Measurements from ENCODE around the gene LIN52.

The LIN52 gene, protein sequence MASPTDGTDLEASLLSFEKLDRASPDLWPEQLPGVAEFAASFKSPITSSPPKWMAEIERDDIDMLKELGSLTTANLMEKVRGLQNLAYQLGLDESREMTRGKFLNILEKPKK

DNA sequence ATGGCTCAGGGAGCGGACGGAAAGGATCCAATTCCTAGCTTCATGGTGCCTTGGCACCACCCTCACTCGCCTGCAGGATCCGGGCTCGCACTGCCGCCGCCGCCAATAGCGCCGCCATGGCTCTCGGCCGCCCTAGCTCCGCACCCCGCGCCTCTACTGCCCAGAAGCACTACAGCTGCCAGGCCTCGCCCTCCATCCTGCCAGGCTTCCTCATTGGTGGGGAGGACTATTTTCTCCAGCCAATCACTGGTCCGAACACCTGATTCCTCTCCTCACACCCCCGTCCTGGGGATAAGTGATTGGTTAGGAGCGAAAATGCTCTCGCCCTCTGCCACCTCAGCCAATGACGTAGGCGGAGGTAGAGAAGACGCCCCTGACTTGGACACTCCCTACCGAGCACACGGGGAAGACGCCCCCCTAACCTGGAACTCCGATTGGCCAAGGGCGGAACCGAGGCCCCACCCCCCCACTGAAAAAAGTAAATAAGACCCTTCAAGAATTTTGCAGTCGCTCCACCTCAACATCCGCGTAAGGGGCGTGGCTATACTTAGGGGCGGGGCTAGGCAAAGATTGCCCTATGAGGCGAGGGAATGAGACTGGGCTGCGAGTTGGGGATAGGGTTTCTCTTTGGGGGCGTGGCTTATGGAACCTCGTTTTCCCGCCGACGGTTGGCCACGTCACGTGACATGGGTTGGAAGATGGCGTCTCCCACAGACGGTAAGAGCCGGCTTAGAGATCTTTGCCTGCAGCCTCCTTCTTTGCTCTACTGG, at the start of gene LIN52, which contains the start of gene ALDH6A1:
Gene LIN52 (plus strand): TSS at position 680 of the 770 bp plus-strand sequence. CDS start 19 bp downstream, at position 699.
Gene ALDH6A1 (minus strand): TSS at position 177 of the 770 bp plus-strand sequence. CDS start 59 bp downstream, at position 118.
- Histone ChIP-seq H3K9ac (peak within 1 kb of the TSS; percentile 78 to 90 (median 86)), H3K36me3 (no peaks in the 10 kb centered on the region), H3K27ac (peak within 1 kb of the TSS; percentile 21 to 89 (median 79); a peak in 21 of 22 replicates), H3K4me3 (peak within 1 kb of the TSS; percentile 74 to 89 (median 84)), H3K9me3 (replicated peaks in 1 of 11) (no peaks in the 10 kb centered on the region), H3K27me3 (no peaks in the 10 kb centered on the region), H4K20me1 (no peaks in the 10 kb centered on the region; a peak in 1 of 22 replicates), H3K4me2 (peak within 1 kb of the TSS; percentile 93 to 100 (median 97)), H3K4me1 (peaks cover 22 to 30% (median 25%) of the 10 kb centered on the region in 10 experiments)
- no peak for TF ChIP-seq Cebpa-rat (IDR thresholded peaks at IDR 0.05)

DNA sequence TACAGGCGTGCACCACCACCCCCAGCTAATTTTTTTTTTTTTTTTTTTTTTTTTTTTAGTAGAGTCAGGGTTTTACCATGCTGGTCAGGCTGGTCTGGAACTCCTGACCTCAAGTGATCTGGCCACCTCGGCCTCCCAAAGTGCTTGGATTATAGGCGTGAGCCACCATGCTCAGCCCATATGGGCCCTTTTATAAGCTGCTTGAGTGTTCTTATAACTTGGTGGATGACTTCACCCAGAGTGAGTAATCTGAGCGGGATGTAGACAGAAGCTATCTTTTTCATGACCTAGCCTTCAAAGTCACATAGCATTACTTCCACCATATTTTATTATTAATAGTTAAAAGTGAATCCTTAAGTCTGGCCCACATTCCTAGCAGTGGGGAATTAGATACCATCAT, 49.2 kb upstream of the LIN52 start:
- Histone ChIP-seq H3K9me3 (replicated peaks in 1 of 11) (no peaks in the 10 kb centered on the region), H3K36me3 (0 out of 22 replicates have a peak, but pooled peaks cover 0 to 5% (median 0%) of the 10 kb centered on the region in 11 experiments), H3K4me2 (no peak overlapping the region), H3K27ac (no peak overlapping the region), H3K9ac (no peak overlapping the region), H4K20me1 (no peaks in the 10 kb centered on the region), H3K4me1 (peaks cover 0 to 25% (median 7%) of the 10 kb centered on the region in 10 experiments; a peak in 12 of 20 replicates), H3K4me3 (no peak overlapping the region), H3K27me3 (no peaks in the 10 kb centered on the region)
- TF ChIP-seq Cebpa-rat (IDR thresholded peaks at IDR 0.05), result no peak

DNA sequence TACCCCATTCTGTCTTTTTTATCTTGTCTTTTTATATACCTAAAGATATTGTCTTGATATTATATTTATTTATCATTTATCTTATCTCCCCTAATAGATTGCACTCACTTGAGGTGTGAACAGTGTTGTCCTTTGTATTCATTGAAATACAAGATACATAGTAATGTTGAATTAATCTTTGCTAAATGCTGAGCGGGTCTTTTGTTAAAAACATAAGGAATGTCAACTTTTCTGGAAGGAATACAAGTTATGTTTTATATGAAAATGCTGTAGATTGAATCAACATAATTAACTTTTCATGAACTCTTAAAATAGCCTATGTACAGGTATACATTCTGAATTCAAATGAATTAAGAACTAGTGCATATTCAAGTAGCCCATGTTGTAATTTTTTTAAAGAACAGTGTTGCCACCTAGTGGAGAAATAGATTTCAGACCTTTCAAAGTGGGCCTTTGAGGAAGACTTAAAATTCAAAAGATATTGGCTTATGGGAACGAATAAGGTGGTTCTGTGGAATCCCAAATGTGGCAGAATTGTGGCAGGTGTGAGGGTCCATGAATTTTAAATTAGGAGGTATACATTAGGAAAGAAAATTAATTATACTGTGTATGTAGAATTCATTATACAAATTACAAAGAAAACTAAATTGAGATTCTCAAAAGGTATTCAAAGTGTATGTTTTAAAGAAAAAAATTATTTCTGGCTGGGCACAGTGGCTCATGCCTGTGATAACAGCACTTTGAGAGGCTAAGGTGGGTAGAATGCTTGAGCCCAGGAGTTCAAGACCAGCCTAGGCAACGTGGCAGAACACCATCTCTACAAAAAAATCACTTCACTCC, 46.5 kb upstream of the LIN52 start:
- H3K9ac ChIP-seq, result no peak overlapping the region

DNA sequence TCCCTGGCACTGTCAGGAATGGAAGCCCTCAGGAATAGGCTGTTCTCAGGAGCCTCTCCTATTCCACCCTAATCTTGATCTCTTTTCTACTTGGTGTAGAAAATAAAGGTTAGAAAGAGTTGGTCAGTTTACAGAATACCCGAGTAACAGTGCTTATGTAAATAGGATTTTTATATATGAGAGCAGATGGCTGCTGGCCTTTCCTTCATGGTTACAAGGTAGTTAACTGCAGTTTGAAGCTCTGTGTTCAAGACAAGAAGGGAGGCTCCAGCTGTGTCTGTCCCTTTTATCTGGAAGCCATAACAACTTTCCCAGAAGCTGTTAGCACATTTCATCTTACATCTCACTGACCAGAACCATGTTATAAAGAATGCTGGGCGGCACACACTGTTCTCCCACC, 42.5 kb upstream of the LIN52 start:
- no peaks in the 10 kb centered on the region for H3K36me3 ChIP-seq
- H3K4me3 ChIP-seq, result no peak overlapping the region
- no peak for TF ChIP-seq Cebpa-rat (IDR thresholded peaks at IDR 0.05)
- H3K27ac ChIP-seq, result no peak overlapping the region
- no peaks in the 10 kb centered on the region for H3K27me3 ChIP-seq
- H4K20me1 ChIP-seq, result no peaks in the 10 kb centered on the region
- H3K4me1 ChIP-seq, result no peaks in the 10 kb centered on the region
- H3K9me3 ChIP-seq (replicated peaks in 1 of 11), result no peaks in the 10 kb centered on the region
- no peak overlapping the region for H3K4me2 ChIP-seq
- H3K9ac ChIP-seq, result no peak overlapping the region

More for the DNA sequence above, 46.5 kb upstream of the LIN52 start:
- Histone ChIP-seq H3K27me3 (no peaks in the 10 kb centered on the region), H3K4me2 (no peak overlapping the region), H4K20me1 (no peaks in the 10 kb centered on the region), H3K4me3 (no peak overlapping the region), H3K36me3 (0 out of 22 replicates have a peak, but pooled peaks cover 0 to 5% (median 0%) of the 10 kb centered on the region in 11 experiments), H3K9me3 (replicated peaks in 1 of 11) (no peaks in the 10 kb centered on the region), H3K27ac (no peak overlapping the region), H3K4me1 (peaks cover 0 to 10% (median 0%) of the 10 kb centered on the region in 10 experiments; a peak in 2 of 20 replicates)
- no peak for TF ChIP-seq Cebpa-rat (IDR thresholded peaks at IDR 0.05)

DNA sequence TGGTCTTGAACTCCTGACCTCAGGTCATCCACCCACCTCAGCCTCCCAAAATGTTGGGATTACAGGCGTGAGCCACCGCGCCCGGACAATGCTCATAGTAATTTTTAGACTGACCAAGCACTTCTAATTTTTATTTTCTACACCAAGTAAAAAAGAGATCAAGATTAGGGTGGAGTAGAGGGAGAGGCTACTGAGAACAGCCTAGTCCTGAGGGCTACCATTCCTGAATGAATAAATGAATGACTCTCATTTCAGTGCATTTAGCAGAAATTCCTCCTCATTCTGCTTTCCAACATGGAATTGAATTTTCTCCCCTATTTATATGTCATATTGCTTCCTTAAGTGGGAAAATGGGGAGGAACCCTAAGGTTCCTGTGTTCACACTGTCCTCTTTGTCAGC, 39.2 kb upstream of the LIN52 start:
- no peaks in the 10 kb centered on the region for H3K36me3 ChIP-seq
- H3K9ac ChIP-seq, result no peak overlapping the region
- H3K4me3 ChIP-seq, result no peak overlapping the region
- H3K9me3 ChIP-seq (replicated peaks in 1 of 11), result no peaks in the 10 kb centered on the region
- H3K4me2 ChIP-seq, result no peak overlapping the region
- no peak overlapping the region for H3K27ac ChIP-seq
- H4K20me1 ChIP-seq, result no peaks in the 10 kb centered on the region
- H3K4me1 ChIP-seq, result peaks cover 0 to 12% (median 10%) of the 10 kb centered on the region in 10 experiments; a peak in 11 of 20 replicates
- no peaks in the 10 kb centered on the region for H3K27me3 ChIP-seq
- no peak for TF ChIP-seq Cebpa-rat (IDR thresholded peaks at IDR 0.05)

DNA sequence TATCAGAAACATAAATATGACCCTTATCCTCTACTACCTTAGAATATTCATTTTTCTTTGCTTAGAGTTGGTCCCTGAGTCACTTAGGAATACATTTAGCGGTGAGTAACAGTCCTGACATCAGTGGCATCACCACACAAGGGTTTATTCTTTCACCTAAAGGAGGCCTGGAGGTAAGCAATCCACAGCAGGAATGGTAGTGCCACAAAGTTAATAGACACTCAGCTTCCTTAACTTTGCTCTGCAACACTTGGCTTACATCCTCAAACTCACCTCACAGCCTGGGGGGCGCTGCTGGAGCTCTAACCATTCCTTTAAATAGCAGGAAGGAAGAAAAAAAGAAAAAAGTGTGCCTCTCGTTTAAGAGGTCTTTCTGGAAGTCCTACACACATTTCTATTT, 36.5 kb upstream of the LIN52 start:
- Histone ChIP-seq H3K36me3 (no peaks in the 10 kb centered on the region), H3K27ac (no peak overlapping the region), H3K27me3 (no peaks in the 10 kb centered on the region), H3K4me2 (no peak overlapping the region), H3K9me3 (replicated peaks in 1 of 11) (no peaks in the 10 kb centered on the region), H4K20me1 (no peaks in the 10 kb centered on the region), H3K9ac (no peak overlapping the region), H3K4me3 (no peak overlapping the region), H3K4me1 (peaks cover 0 to 15% (median 10%) of the 10 kb centered on the region in 10 experiments; a peak in 11 of 20 replicates)
- TF ChIP-seq Cebpa-rat (IDR thresholded peaks at IDR 0.05), result no peak

DNA sequence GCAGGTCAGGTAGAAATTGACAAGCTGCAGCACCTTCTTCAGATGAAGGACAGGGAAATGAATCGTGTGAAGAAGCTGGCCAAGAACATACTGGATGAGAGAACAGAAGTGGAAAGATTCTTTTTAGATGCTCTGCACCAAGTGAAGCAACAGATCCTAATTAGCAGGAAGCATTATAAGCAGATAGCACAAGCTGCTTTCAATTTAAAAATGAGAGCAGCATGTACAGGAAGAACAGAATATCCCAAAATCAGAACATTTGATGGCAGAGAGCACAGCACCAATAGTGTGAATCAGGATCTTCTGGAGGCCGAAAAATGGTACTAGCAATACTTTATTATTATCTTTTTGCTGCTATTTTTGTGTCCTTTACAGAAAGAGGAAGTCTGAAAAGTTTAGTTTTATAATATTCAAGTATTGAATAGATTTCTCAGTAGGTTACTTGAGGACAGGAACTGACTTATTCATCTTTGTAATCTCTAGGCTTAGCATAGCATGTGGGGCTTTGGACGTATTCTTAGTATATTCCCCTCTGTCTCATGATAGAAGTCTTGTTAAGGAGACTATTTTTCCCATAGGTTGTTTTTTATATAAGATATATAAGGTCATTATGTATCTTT, 34.8 kb upstream of the LIN52 start:
- Histone ChIP-seq H3K4me1 (peaks cover 0 to 15% (median 10%) of the 10 kb centered on the region in 10 experiments; a peak in 11 of 20 replicates), H3K9me3 (replicated peaks in 1 of 11) (no peaks in the 10 kb centered on the region), H3K9ac (no peak overlapping the region), H3K36me3 (no peaks in the 10 kb centered on the region), H3K27ac (no peak overlapping the region), H3K27me3 (no peaks in the 10 kb centered on the region), H3K4me3 (no peak overlapping the region), H3K4me2 (peak overlapping the region in 5 of 11 experiments; percentile 10 to 50 (median 18); a peak in 7 of 22 replicates), H4K20me1 (no peaks in the 10 kb centered on the region)
- TF ChIP-seq Cebpa-rat (IDR thresholded peaks at IDR 0.05), result no peak

DNA sequence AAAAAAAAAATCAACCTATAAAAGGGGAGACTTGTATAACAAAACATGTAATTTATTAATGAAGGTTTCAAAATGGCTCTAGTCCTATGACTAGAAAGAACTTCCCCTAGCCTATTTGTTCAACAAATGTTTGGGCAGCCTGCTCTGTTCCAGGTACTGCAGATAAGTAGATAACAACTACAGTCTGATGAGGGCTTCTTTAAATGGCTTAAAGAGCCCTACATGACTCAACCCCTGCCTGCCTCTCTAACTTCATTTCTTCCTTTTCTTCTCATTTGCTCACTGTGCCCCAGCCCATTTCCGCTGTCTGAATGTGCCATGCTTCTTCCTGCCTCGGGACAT, 22.0 kb upstream of the LIN52 start:
- H3K4me2 ChIP-seq, result no peak overlapping the region
- no peaks in the 10 kb centered on the region for H3K27me3 ChIP-seq
- H3K4me3 ChIP-seq, result no peak overlapping the region
- no peak overlapping the region for H3K9ac ChIP-seq
- H3K4me1 ChIP-seq, result peaks cover 0 to 15% (median 0%) of the 10 kb centered on the region in 10 experiments; a peak in 5 of 20 replicates
- no peak overlapping the region for H3K27ac ChIP-seq
- H4K20me1 ChIP-seq, result no peaks in the 10 kb centered on the region
- peaks cover 25 to 99% (median 59%) of the 10 kb centered on the region in 11 experiments; a peak in 21 of 22 replicates for H3K36me3 ChIP-seq
- H3K9me3 ChIP-seq (replicated peaks in 1 of 11), result no peaks in the 10 kb centered on the region
- TF ChIP-seq Cebpa-rat (IDR thresholded peaks at IDR 0.05), result no peak
